HG03025 (cell line): ENCODE measurements around the gene TRAF7.
"Not testable (repeated sequence)": the region's sequence is repeated elsewhere in the genome, so short reads cannot be mapped to it uniquely, and the experiment has no call there.

ENCODE experiments used
- ATAC-seq: cut with Tn5 transposase; IDR thresholded peaks from one replicate; pipeline ENCODE4 v1.9.1; 2021; ENCODE audit warnings: mild to moderate bottlenecking, moderate library complexity; ENCODE audit not compliant: unreplicated experiment, low FRiP score

TRAF7 gene

GRCh38 chr16:2196162-2196980 is 40.8 kb downstream of the TRAF7 start, which contains the start of gene CASKIN1:
Gene CASKIN1, minus strand, starts transcription at chr16:2196605. Its CDS starts 173 bp downstream, at chr16:2196432.
- no peak for ATAC-seq

DNA sequence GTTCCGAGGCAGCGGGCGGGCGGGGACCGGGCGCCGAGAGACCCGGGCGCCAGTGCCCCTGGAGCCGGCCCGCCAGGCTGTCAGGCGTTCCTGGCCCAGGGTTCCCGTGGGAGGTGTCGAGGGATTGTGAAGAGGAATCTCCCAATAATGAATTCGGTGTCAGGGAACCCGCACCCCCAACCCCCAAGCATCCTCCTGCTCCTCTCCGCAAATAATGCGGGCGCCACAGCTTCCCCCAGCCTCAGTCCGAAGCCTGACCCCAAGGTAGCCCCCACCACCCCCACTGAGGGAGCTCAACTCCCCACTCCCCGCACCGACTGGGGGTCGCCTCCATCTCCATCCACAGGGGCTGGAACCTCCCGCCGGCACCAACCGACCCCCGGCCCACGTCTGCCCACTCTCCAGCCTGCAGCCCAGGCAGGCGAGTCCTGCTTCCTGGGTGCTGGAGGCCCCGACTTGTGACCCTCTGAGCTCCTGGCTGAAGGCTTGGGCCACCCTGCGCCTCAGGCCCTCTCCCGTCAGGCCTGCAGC is 41.5 kb downstream of the TRAF7 start:
- ATAC-seq = no peak

DNA sequence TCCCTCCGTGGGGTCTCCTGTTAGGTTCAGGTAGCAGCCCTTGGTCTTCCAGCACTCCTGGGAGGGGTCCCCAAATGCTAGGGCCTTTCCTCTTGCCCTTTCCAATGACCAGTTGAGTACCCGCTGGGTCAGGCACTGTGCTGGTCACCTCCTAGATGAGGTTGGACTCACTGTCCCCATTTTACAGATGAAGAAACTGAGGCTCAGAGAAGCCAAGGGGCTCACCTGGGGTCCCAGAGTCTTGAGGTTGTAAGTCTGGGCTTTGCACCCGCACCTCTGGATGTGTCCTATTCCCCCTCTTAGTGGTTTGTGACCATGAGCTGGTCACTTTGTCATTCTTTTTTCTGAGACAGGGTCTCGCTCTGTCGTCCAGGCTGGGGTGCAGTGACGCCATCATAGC is 42.2 kb downstream of the TRAF7 start:
- ATAC-seq = no peak

- no peak for ATAC-seq
These were observed 42.7 kb downstream of the TRAF7 start for GRCh38 chr16:2198283-2198682.

DNA sequence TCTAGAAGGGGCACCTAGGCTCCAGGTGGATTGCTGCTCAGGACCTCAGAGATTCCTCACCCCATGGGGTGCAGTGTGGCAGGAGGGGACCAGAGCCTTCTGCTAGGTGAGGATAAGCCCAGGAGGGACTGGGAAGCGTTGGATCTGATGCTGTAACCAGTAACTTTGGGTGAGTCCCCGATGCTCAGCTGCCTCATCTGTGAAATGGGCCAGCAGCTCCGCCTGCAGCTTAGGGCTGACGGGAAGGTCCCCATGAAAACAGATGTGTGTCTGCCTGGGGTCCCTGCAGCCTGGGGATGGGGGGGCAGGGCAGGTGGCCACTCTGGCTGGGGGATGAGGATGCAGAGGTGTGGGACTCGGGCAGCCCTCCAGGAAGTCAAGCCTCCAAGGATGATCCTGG is 43.5 kb downstream of the TRAF7 start:
- no peak for ATAC-seq

- no peak for ATAC-seq
These were observed 44.1 kb downstream of the TRAF7 start for GRCh38 chr16:2199621-2200139.

GRCh38 chr16:2200313-2200712 is 44.7 kb downstream of the TRAF7 start:
- no peak for ATAC-seq

- not testable (repeated sequence) for ATAC-seq
These were observed 47.6 kb downstream of the TRAF7 start for GRCh38 chr16:2203119-2203688.

- no peak for ATAC-seq
These were observed 49.0 kb downstream of the TRAF7 start for GRCh38 chr16:2204416-2205103.

- peak; percentile 65 for ATAC-seq
These were observed 49.8 kb downstream of the TRAF7 start, which contains the start of gene MLST8 for GRCh38 chr16:2205104-2205966. Gene MLST8, plus strand, starts transcription at chr16:2205454. Its CDS starts 632 bp downstream, at chr16:2206086.

- ATAC-seq = no peak
These were observed 50.4 kb downstream of the TRAF7 start for GRCh38 chr16:2205967-2206313.

DNA sequence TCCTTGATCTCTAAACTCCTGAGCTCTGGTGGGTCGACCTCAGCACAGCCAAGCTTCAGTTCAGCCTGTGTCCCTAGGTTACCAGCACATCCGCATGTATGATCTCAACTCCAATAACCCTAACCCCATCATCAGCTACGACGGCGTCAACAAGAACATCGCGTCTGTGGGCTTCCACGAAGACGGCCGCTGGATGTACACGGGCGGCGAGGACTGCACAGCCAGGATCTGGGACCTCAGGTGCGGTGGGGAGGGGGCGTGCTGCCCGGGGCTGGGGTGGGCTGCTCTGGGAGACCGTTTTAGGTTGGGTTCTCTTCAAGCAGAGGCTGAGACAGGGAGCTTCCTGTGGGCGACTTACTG is 50.8 kb downstream of the TRAF7 start:
- ATAC-seq = no peak

DNA sequence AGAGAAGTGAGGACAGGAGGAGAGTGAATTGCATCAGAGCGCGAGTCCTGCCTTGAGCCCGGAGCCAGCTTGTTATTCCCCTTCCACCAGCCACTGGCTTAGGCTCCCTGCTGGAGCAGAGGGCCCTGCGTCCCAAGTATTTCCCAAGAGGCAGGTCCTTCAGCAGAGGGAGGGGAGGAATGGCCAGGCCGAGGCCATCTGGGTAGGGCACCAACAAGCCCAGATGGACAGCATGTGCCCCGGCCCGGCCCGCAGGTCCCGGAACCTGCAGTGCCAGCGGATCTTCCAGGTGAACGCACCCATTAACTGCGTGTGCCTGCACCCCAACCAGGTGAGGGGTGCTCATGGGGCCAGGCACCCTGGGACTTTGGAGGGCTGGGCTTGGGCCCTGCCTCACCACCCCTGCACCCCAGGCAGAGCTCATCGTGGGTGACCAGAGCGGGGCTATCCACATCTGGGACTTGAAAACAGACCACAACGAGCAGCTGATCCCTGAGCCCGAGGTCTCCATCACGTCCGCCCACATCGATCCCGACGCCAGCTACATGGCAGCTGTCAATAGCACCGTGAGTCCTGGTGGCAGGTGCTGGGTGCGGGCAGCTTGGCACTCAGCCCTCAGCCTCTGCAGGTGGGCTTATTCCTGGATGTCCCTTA is 51.3 kb downstream of the TRAF7 start:
- ATAC-seq = no peak

- ATAC-seq = no peak
These were observed 52.3 kb downstream of the TRAF7 start for GRCh38 chr16:2207872-2208271.

DNA sequence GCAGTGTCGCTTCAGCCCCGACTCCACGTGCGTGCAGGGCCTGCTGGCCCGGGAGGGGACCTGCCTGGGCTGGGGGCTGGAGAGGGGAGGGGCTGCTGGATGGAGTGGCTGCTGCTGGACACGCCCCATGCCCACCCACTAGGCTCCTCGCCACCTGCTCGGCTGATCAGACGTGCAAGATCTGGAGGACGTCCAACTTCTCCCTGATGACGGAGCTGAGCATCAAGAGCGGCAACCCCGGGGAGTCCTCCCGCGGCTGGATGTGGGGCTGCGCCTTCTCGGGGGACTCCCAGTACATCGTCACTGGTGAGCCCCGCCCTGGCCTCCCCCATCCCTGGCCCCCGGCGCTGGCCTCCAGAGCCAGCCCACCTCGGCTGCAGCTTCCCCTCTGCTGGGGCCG is 52.7 kb downstream of the TRAF7 start:
- no peak for ATAC-seq

DNA sequence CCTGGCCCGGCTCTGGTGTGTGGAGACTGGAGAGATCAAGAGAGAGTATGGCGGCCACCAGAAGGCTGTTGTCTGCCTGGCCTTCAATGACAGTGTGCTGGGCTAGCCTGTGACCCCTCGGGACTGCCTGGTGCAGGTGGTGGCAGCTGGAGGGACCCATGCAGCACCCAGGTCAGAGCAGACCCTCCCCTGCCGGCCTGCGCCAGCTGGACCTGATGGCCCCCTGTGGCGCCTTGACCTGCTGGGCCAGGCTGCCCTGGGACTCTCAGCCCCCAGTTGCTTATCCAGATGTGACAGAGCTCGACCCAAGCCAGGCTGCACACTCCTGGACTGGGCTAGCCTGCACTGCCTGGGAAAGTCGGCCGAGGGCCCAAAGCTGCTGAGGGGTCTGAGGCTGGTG is 53.2 kb downstream of the TRAF7 start:
- ATAC-seq = no peak

DNA sequence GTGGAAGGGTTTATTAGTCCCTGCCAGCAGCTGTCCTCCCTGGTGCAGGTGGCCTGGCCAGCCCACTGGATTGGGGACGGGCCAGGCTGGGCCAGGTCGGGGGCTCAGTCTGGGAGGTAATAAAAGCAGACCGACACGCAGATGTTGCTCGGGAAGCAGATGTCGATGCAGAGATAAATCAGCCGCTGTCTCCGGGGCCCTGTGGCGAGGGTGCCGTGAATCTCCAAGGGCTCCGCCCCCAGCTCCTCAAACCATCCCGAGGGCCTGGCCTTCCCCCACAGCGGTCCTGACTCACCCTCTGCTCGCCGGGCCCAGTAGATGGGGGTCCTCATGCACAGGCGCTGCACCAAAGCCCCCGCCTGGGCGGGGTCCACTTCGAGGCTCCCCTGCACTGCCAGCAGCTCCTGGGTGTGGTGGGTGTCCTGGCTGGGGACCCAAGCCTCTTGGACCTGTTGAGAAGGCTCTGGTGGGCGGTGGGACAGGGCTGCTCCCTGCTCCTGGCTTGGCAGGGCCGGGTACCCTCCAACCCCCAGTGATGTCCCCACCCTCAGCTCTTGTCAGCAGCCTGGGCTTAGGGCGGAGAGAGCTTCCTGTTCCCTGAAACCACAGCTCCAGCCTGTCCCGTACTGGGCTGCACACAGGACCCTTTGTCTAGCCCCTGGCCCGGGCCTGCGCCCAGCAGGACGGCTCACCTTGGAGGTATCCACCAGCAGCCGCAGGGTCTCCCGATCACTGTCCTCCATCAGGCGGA is 53.9 kb downstream of the TRAF7 start:
- ATAC-seq = no peak

- no peak for ATAC-seq
These were observed 54.4 kb downstream of the TRAF7 start for GRCh38 chr16:2210009-2210332.
